HuH-7.5 (cell line): Measurements from ENCODE around the gene EIF5A.

ENCODE experiments used
- DNase-seq: peaks from one replicate; pipeline ENCODE4 v3.0.0; 2011; ENCODE audit warnings: low spot score

Gene EIF5A

DNA sequence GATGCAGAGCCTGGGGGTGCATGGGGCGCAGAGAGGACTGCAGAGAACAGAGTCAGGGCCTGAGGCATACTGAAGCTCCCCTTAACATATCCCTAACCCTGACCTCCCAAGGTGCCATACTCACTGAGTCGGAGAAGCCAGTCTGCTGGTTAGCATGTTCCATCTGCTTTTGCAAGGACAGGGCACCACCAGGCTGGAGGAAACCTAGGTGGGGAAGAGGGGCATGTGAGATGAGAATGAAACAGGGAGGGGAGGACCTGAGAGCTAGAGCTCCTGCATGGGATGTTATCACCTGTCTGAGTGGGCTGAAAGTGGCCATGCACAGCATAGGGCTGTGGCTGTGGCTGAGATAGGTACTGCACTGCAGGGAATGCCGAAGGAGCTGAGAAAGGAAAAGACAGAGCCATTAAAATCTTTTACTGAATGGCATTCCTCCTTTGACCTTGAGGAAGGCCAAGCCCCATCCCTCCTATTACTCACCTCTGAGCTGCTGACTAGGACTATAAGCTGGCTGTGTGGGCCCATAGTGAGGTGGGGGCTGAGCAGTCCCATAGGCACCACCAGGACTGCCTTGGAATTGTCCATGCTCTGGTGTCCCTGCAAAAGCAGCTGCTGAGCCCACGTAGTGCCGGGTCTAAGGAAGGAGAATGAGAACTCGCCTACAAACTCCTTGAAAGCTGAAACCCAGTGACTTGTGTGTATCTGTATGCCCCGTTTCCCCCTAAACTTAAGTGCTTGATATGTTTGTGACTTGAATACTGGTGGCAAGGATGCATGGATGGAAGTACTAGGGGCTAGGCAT is 5.9 kb downstream of the EIF5A start:
- no peak for DNase-seq

DNA sequence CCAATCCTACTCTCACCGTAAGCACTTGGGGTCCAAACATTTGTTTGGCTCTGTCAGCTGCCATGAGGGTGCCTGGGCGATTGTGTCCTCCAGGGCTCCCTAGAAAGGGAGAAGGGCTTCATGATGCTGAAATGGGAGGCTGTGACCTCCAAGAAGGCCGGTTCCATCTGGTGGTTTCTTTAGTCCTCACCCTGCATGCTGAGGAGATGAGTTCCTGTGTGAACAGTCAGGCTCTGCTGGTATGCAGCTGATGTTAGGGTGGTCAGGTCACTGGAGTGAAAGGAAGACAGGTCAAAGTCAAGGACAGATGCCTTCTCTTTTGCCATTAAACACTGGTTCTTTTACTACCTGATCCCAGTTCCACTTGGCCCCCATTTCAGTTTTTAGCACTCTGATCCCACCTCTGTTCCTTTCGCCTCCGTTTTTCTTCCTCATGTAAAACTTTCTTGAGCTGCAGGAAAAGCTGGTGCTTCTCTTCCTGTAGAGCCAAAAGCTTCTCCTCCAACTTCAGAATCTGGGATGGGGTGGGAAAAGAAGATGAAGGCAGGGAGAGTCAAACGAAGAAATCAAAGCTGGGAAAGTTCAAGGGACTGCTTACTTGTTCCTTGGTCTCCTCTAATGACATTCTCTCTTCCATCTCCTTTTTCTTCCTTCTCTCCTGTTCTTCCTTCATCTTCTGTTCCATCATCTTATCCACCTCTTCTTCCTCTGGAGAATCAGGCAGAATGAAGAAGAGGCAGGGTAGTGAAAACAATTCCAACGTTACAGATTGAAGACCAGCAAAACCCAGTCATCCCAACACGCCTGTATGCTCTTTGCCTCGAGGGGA is 6.7 kb downstream of the EIF5A start:
- DNase-seq: no peak

- DNase-seq: peak; percentile 90
Observed at GRCh38 chr17:7314719-7315569, 7.5 kb downstream of the EIF5A start, which contains the start of gene GPS2. TSS of gene GPS2 (minus strand) at chr17:7315360. CDS start at chr17:7315052, 308 bp downstream.

GRCh38 chr17:7315570-7316235 is 8.3 kb downstream of the EIF5A start:
- no peak for DNase-seq

DNA sequence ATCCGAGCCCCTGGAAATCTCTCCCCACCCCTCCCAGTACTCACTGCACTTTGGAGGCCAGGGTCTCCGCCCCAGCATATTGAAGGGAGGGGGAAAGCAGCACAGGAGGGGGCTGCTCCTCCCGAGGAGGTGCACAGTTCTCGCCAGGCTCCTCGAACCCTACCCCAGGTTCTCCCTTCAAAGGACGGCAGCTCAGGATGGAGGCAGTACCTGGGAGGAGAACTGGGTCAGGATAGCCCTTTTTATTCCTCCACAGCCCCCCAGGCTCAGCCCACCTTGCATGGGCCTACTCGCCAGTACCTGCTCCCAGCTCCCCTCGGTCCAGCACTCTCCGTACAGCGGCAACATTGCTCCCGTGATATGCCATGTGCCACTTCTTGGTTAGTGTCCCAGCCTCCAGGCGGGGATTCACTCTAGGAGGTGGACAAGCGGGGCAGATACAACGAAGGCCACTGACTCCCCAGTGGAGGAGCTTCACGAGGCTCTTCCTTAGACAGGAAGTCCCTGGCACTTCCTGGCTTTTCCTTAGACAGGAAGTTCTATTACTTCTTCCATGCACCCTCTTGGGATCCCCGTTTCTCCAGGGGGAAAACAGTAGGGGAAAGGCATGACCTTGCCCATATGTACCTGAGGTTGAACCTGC is 9.9 kb downstream of the EIF5A start:
- no peak for DNase-seq

GRCh38 chr17:7318121-7318860 is 10.9 kb downstream of the EIF5A start:
- DNase-seq: no peak

DNA sequence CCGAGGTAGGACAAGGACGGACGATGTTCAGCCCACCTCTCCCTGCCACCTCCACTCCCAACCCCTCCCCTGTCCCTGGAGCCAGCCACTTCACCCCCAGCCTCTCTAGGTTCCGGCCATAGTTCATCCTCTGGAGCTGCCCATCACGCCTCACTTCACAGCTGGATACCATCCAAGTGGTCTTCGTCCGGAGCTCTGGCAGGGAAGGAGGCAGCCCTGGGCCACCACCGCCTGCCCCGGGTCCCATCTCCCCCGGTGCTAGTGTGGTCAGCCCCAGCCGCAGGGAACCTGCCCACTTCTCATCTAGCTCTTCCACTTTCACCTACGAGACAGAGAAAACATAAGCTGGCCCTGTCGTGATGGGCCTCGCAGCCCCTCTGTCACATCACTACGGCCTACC is 14.0 kb downstream of the EIF5A start:
- DNase-seq: no peak

GRCh38 chr17:7322520-7323194 is 15.2 kb downstream of the EIF5A start:
- DNase-seq: no peak

DNA sequence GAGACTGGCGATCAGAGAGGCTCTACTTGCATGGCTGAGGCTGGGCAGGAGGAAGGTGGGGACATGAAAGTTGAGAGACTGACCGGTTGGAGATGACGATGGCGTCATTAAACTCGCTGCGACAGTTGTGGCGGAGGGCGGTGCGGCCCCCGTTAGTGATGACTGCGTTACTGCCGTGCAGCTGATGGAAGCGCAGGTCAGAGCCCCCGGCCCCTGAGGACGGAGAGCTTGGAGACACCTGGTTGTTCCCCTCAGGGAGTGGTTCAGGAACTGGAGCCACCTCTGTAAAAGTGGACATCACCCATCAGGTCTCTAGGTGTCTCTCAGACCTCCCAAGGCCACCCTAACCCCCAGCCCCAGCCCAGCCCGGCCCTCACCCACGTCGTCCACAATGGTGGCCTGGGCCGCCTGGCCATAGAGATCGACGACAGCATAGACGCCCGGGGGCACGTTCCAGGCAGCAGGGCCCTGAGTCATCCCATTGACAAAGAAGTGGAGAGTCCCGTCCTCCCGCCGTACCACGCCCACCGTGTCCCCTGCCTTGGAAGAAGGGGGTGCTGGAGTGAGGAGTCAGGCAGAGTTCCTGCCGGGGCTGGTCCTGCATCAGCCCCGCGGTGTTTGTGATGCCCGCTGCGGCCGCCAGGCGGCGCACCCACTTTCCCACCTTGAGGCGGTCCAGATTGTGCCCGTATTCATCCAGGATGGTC is 16.5 kb downstream of the EIF5A start:
- DNase-seq: peak; percentile 80

GRCh38 chr17:7324438-7324779 is 17.0 kb downstream of the EIF5A start:
- no peak for DNase-seq

- DNase-seq: no peak
Observed at GRCh38 chr17:7325031-7325528, 17.7 kb downstream of the EIF5A start.

GRCh38 chr17:7326186-7326585 is 18.8 kb downstream of the EIF5A start:
- DNase-seq: no peak

GRCh38 chr17:7327056-7327455 is 19.6 kb downstream of the EIF5A start:
- no peak for DNase-seq

DNA sequence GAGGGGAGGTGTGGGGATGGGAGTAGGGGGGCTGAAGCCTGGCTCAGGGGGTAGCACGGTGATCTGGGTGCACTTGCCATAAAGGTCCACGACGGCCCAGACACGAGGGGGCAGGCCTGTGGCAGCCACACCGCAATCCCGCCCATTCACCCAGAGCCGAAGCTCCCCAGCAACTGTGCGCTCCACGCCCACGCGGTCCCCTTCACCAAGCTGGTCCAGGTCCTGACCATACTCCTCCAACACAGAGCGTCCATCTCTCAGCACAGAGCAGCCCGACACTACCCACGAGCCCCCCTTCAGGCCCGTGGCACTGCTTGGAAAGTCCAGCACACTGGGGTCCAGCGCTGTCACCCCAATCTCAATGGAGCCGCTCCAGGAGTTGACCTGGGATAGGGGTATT is 20.1 kb downstream of the EIF5A start:
- no peak for DNase-seq

DNA sequence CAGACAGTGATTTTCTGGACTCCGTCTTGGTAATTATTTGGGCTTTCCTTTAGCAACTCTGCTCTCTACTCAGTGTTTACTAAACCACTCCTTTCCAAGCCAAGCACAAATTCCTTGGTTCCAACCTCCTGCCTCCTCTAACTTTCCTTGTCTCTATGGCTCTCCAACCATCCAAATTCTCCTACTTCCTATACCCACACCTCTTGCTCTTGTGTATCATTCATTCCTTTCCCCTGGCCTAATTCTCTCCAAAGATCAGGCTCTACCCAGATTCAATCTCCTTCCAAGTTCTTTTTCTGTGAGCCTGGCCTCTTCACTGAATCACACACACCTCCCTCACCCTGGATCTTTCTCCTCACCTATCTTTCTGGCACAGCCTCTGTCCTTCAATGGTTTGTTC is 20.6 kb downstream of the EIF5A start:
- DNase-seq: no peak

DNA sequence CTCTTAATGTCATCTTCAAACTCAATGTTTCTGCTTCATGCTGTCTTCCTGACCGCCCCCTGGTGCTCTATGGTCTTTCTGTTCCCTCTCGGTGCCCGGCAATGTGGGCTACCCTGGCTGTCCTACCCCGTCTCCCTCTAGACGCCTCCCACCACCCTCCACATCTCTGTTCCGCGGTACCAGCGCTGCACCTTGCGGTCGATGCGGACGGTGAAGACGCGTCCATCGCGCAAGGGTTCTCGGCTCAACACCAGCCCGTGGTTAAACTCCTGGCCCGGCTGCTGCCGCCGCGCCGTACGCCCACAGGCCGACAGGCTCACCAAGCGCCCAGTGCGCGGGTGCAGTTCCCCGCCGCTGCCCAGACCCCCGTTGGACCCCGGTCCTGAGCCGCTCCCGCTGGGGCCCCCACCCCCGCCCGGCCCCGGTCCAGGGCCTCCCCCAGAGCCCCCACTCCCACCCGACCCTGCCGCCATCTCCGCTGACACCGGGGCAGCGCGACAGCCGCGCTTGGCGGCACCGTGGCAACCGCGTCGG is 21.5 kb downstream of the EIF5A start, which contains the start of gene NEURL4:
Gene NEURL4, minus strand, starts transcription at position 496 of the 534 bp plus-strand sequence. Its CDS starts 23 bp downstream, at position 473.
- DNase-seq: no peak

- DNase-seq: peak; percentile 98
Observed at GRCh38 chr17:7329374-7329996, 22.1 kb downstream of the EIF5A start.

GRCh38 chr17:7329997-7330637 is 22.7 kb downstream of the EIF5A start:
- peak; percentile 93 for DNase-seq
